GM12801 (cell line): ENCODE data around the gene CRABP1.

Experiments used
- TF ChIP-seq, protein P1 (sequence below): IDR thresholded peaks from one replicate; pipeline ENCODE4 v1.5.1; 2011; ENCODE audit warnings: control low read depth; ENCODE audit not compliant: insufficient read length; ENCODE audit errors: extremely low read depth

CRABP1 gene

DNA sequence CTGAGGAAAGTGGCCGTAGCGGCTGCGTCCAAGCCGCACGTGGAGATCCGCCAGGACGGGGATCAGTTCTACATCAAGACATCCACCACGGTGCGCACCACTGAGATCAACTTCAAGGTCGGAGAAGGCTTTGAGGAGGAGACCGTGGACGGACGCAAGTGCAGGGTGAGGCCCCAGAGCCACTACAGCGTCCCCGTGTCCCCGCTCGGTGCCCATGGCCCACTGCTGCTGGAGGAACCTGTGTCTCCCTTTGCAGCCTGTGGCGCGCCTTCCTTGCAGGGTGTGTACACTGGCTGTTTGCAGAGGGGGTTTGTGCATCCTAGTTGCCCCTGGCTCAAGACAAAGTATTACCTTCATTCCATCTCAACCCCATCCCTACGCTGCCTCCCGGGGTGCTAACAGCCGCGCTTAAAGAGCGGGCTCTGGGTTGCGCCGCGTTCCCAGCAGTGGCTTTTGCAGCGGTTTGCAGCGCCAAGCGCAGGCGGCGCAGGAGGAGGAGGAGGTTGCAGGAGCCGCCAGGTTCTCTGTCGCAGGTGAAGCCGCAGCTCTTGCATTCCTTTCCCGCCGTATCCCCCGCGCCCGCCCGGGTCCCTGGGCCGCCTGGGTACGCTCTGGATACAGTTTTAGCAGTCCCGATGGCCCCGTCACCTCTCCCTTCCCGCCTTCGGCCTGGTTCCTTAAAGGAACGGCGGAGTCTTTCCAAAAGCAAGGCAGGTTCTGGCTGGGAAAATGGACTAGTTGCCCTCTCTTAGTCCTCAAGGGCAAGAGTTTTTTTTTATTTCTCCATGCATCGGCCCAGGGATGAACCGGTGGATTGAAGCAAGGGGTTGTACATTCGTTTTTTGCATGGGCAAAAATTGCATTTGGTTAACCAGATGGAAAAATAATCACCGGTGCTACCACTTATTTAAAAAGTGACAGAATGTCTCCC lies 1.2 kb downstream of the CRABP1 start:
- TF ChIP-seq, protein P1, sequence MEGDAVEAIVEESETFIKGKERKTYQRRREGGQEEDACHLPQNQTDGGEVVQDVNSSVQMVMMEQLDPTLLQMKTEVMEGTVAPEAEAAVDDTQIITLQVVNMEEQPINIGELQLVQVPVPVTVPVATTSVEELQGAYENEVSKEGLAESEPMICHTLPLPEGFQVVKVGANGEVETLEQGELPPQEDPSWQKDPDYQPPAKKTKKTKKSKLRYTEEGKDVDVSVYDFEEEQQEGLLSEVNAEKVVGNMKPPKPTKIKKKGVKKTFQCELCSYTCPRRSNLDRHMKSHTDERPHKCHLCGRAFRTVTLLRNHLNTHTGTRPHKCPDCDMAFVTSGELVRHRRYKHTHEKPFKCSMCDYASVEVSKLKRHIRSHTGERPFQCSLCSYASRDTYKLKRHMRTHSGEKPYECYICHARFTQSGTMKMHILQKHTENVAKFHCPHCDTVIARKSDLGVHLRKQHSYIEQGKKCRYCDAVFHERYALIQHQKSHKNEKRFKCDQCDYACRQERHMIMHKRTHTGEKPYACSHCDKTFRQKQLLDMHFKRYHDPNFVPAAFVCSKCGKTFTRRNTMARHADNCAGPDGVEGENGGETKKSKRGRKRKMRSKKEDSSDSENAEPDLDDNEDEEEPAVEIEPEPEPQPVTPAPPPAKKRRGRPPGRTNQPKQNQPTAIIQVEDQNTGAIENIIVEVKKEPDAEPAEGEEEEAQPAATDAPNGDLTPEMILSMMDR: no peak

DNA sequence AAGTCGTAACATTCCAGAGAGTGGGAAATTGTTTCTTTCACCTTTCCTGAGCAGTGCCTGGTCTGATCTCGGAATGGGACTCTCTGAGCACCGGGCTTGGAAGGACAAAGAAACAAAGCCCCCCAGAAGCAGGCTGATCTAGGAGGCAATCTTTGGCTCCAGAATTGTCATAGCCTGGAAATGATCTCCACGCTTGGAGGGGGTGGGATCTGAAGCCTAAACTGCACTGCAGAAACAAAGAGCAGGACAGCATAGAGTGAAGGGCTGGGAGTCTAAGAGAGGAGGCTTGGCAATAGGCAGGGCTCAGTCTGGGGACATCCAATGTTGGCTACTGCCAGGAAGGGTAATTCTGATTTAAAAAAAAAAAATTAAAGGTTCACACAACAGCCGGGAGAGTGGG lies 1.9 kb downstream of the CRABP1 start:
- TF ChIP-seq, protein P1: no peak

DNA sequence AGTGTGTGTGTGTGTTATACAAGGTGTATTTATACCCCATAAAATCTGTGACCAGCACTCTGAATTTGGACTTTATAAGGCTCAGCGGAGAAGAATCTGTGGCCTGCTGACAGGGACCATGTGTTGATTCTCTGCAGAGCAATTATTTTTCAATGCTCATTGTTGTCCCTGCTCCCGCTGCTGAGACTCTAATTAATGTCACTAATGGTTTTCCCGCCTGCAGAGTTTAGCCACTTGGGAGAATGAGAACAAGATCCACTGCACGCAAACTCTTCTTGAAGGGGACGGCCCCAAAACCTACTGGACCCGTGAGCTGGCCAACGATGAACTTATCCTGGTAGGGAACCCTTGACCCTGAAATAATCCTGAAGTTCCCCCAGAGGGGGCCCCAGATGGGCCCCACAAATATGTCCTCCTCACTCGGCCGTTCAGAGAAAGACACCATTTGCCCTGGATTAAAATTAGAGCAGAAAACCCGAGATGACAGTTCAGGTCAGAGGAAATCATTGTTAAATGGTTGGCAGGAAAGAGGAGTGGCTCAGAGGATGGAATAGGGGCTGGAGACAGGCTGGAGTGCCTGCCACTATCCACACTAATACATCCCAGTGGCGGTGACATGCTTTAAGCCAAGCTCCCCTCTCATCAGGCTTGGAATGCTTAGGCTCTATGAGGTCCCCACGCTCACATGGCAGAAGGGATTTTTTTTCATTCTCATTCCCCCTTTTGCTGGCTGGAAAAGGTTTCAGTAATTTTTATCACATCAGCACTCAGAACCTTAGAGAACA lies 3.3 kb downstream of the CRABP1 start:
- TF ChIP-seq, protein P1: no peak

DNA sequence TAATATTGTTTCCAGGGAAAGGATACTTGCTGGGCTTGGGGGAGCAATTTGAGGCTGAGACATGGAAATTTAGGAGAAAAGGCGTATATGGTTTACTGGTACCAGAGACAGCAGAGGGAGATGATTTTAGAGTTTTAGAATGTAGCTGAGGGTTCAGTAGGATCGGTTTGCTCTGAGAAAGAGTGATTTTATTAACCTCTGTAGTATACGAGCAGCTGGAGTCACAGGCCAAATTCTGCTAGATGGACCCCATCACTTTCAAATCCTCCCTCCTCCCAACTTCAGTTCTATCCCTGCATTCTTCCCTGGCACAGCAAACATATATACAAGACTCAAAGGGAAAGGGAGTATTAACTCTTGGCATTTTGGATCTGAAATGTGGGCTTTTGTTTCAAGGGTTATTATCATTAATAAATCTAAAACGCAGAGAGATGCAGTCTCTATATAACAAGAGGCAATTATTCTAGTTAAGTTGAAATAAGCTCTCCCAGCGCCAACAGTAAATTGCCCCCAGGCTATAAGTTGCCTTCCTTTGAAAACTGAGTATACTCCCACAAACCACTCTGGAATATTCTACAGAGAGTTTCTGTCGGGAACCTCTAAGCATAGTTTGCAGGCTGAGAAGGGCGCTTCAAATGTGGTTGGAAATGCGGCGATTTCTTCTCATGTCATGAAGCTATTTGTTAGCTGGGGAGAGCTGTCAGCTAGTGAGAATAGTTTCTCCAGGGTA lies 5.4 kb downstream of the CRABP1 start:
- TF ChIP-seq, protein P1: no peak

DNA sequence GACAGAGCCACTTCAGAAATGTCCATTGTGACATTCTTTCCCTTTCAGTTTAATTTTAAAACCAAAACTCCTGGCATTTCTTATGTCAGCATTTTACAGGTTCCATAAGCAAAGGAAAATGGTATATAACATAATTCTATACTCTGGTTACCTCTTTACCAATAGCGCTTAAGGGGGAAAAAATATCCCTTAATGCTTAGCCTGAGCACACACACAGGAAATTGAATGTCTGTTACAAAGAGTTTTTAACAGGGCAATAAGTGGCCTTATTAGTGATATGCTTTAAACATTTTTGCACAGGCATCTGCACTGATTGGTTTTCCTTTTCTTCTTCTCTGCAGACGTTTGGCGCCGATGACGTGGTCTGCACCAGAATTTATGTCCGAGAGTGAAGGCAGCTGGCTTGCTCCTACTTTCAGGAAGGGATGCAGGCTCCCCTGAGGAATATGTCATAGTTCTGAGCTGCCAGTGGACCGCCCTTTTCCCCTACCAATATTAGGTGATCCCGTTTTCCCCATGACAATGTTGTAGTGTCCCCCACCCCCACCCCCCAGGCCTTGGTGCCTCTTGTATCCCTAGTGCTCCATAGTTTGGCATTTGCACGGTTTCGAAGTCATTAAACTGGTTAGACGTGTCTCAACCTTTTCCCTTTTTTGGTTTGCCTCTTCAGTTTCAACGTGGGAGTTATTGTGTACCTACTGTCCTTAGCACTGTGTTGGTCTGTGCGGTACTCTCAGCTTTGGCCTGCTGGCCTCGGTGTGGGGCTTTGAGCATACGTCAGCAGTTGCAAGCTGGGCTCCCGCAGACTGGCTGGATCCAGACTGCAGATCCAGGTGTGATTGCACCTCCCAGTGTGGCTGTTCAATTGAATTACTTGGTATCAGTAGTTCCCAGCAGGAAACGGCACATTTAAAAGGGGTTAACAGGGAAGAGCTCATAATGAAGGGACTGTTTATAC lies 7.7 kb downstream of the CRABP1 start:
- TF ChIP-seq, protein P1: no peak

DNA sequence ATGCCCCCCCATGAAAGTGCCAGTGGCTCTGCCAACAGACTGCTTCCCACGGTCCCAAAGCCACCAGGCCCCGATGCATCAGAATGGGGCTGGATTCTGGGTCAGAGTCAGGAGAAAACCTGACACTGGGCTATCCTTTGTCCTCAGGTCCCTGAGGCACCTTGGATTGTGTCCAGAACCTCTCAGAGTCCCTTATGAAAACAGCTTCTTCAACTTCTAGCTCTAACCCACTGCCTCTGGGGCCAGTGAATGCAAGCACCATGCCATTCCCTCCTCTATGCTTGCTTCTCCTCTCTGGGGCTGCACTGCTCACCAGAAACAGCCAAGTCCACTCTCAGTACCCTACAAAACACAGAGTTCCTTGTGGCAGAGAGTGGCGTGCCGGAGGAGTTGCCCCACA lies 9.9 kb downstream of the CRABP1 start:
- TF ChIP-seq, protein P1: no peak
